Pancreas (tissue), 10 donors: ENCODE measurements around the gene DNAH2. TPM values are rescaled to one million over a fixed set of nuclear protein-coding genes. Genes with fewer than 3 reads are reported as not detected.

Experiments used
- ATAC-seq, 4 donors: fragments of 200-7000 bp; cut with Tn5 transposase; one replicate each; pipeline versions ENCODE4 v1.8.0 to v1.9.1; 2020; ENCODE audit warnings: mild to moderate bottlenecking in 4 of 4, moderate library complexity in 4 of 4
- DNase-seq, 6 donors: peaks; one replicate each; pipeline ENCODE4 v3.0.0-alpha.2; 2020
- FAIRE-seq: peaks from 2 replicates; lab custom pipeline; 2012; peaks lifted over from hg19 to GRCh38; lab: Jason Lieb, UNC
- H3K27ac ChIP-seq, 4 donors: fragments of 200-600 bp; sonication (generic); 1 replicate in 3 of 4; 2 replicates in 1 of 4; pipeline versions ENCODE4 v1.5.0 to v1.8.0; 2020
- H3K27me3 ChIP-seq, 4 donors: fragments of 200-600 bp; one replicate each; pipeline ENCODE4 v1.8.0; 2021
- H3K36me3 ChIP-seq, 3 donors: fragments of 200-600 bp; sonication (generic) in 1 of 3; one replicate each; pipeline versions ENCODE4 v1.5.0 to v1.8.0; 2020 to 2021
- H3K4me1 ChIP-seq, 3 donors: fragments of 200-600 bp; one replicate each; pipeline ENCODE4 v1.8.0; 2021
- H3K4me3 ChIP-seq, 4 donors: fragments of 200-600 bp; sonication (generic) in 2 of 4; one replicate each; pipeline versions ENCODE4 v1.5.0 to v1.8.0; 2020 to 2021
- H3K9me3 ChIP-seq, 4 donors: fragments of 200-600 bp; one replicate each; pipeline ENCODE4 v1.8.0; 2021
- CTCF ChIP-seq, 4 donors: fragments of 200-600 bp; sonication (generic) in 3 of 4; IDR thresholded peaks; one replicate each; pipeline versions ENCODE4 v1.5.0 to v1.8.0; 2021; ENCODE audit warnings: antibody characterized with exemption in 4 of 4
- WGBS, 2 donors: extraction: QIAGEN DNeasy Blood & Tissue Kit; methylation state at CpG; one replicate each; pipeline ENCODE4 v1.1.7; 2013; 5-methylcytosine and 5-hydroxymethylcytosine counted together
- intact Hi-C, 3 donors: fragments of 100-400 bp; cut with DNase I; formaldehyde crosslinking; loops; one replicate each; pipeline versions ENCODE4 v1.11.1 to v1.14.2; 2022
- polyA plus RNA-seq, 2 donors: library from polyadenylated mRNA; stranded (reverse); fragments of 200-250 nt; gene quantifications; one replicate each; pipeline ENCODE4 v1.2.3, GENCODE V29; 2013
- total RNA-seq, 6 donors: library from RNA; stranded (reverse); fragmentation: NEBNext Ultra II Directional in 4 of 6; extraction: Animal tissue kit (Norgen Biotek cat#: 25700) in 4 of 6; gene quantifications; one replicate each; pipeline versions ENCODE4 v1.2.1 to v1.2.4, GENCODE V29; 2021 to 2023
- donor health status: healthy with polysubstance abuse.
- donor health status: DM: no; HTN: no; CAD: no; lungs with moderate emphysema.
- donor health status: DM: no; HTN: no; CAD: no.
- donor health status: control.
- donor health status: control.
- donor health status: Bipolar disorder and iron deficiency.
- donor health status: DM: yes; HTN: yes; CAD: no.
- donor health status: DM: no; HTN: no; CAD: no.
- donor health status: DM: no; HTN: no; CAD: no.
- donor health status: DM: yes; HTN: yes; CAD: no.

The DNAH2 gene
- total and polyA plus RNA-seq, 8 donors, result 0.09 to 0.52 (median 0.24) TPM

GRCh38 chr17:7790150-7790549 lies 72.6 kb downstream of the DNAH2 start:
- H3K4me1 ChIP-seq, result no peaks in the 10 kb centered on the region
- WGBS, 2 donors, result 90 to 95% methylated on average over 5 of the region's 5 CpGs
- no peaks in the 10 kb centered on the region for H3K27me3 ChIP-seq
- no peak for FAIRE-seq
- intact Hi-C loops, result no loop called here
- no peaks in the 10 kb centered on the region for H3K9me3 ChIP-seq
- no peak overlapping the region for H3K27ac ChIP-seq
- no peak for ATAC-seq
- no peak for TF ChIP-seq CTCF (IDR thresholded peaks at IDR 0.05)
- H3K36me3 ChIP-seq, result no peaks in the 10 kb centered on the region
- no peak for DNase-seq
- no peak overlapping the region for H3K4me3 ChIP-seq

- intact Hi-C loops, result no loop called here
- no peaks in the 10 kb centered on the region for H3K9me3 ChIP-seq
- DNase-seq (no peak), FAIRE-seq (no peak), ATAC-seq (no peak)
- TF ChIP-seq CTCF (IDR thresholded peaks at IDR 0.05), result no peak
- no peaks in the 10 kb centered on the region for H3K27me3 ChIP-seq
- WGBS, 2 donors, result 85 to 87% methylated on average over 17 of the region's 17 CpGs
- no peaks in the 10 kb centered on the region for H3K36me3 ChIP-seq
- H3K27ac ChIP-seq, result no peak overlapping the region
- no peaks in the 10 kb centered on the region for H3K4me1 ChIP-seq
- no peak overlapping the region for H3K4me3 ChIP-seq
Observed at GRCh38 chr17:7792611-7793010, 75.1 kb downstream of the DNAH2 start.

GRCh38 chr17:7794075-7794663 lies 76.6 kb downstream of the DNAH2 start:
- Histone ChIP-seq H3K27ac (no peak overlapping the region), H3K9me3 (no peaks in the 10 kb centered on the region), H3K36me3 (no peaks in the 10 kb centered on the region), H3K4me1 (no peaks in the 10 kb centered on the region), H3K4me3 (no peak overlapping the region), H3K27me3 (no peaks in the 10 kb centered on the region)
- 64 to 65% methylated on average over 19 of the region's 19 CpGs for WGBS, 2 donors
- FAIRE-seq (no peak), ATAC-seq (no peak), DNase-seq (no peak)
- intact Hi-C loops, result no loop called here
- TF ChIP-seq CTCF (IDR thresholded peaks at IDR 0.05), result no peak

- WGBS, 2 donors, result 80 to 87% methylated on average over 13 of the region's 13 CpGs
- no peak for FAIRE-seq
- H3K9me3 ChIP-seq, result no peaks in the 10 kb centered on the region
- no peaks in the 10 kb centered on the region for H3K36me3 ChIP-seq
- TF ChIP-seq CTCF (IDR thresholded peaks at IDR 0.05), result no peak
- no peak for DNase-seq
- no peaks in the 10 kb centered on the region for H3K27me3 ChIP-seq
- H3K4me3 ChIP-seq, result no peak overlapping the region
- intact Hi-C loops, result no loop called here
- no peak for ATAC-seq
- H3K27ac ChIP-seq, result no peak overlapping the region
- H3K4me1 ChIP-seq, result no peaks in the 10 kb centered on the region
Observed at GRCh38 chr17:7797976-7798375, 80.4 kb downstream of the DNAH2 start.

GRCh38 chr17:7798839-7799238 lies 81.3 kb downstream of the DNAH2 start:
- DNase-seq (no peak), ATAC-seq (no peak), FAIRE-seq (no peak)
- no peaks in the 10 kb centered on the region for H3K36me3 ChIP-seq
- intact Hi-C loops, result no loop called here
- no peaks in the 10 kb centered on the region for H3K9me3 ChIP-seq
- WGBS, 2 donors, result 71 to 75% methylated on average over 13 of the region's 13 CpGs
- H3K27me3 ChIP-seq, result no peaks in the 10 kb centered on the region
- no peaks in the 10 kb centered on the region for H3K4me1 ChIP-seq
- TF ChIP-seq CTCF (IDR thresholded peaks at IDR 0.05), result no peak
- H3K27ac ChIP-seq, result no peak overlapping the region
- H3K4me3 ChIP-seq, result no peak overlapping the region
